ENCODE measurements around the gene SHE.

- TF ChIP-seq, protein P1, sequence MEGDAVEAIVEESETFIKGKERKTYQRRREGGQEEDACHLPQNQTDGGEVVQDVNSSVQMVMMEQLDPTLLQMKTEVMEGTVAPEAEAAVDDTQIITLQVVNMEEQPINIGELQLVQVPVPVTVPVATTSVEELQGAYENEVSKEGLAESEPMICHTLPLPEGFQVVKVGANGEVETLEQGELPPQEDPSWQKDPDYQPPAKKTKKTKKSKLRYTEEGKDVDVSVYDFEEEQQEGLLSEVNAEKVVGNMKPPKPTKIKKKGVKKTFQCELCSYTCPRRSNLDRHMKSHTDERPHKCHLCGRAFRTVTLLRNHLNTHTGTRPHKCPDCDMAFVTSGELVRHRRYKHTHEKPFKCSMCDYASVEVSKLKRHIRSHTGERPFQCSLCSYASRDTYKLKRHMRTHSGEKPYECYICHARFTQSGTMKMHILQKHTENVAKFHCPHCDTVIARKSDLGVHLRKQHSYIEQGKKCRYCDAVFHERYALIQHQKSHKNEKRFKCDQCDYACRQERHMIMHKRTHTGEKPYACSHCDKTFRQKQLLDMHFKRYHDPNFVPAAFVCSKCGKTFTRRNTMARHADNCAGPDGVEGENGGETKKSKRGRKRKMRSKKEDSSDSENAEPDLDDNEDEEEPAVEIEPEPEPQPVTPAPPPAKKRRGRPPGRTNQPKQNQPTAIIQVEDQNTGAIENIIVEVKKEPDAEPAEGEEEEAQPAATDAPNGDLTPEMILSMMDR (IDR thresholded peaks at IDR 0.05; ENCODE audit: low read depth, low read length, missing input control), result no peak
- no peak for TF ChIP-seq YY1 (IDR thresholded peaks at IDR 0.05)
- TF ChIP-seq JUND (IDR thresholded peaks at IDR 0.05), result no peak
- no peak for TF ChIP-seq TAF1 (conservative IDR thresholded peaks at IDR 0.05)
- TF ChIP-seq, protein P2, sequence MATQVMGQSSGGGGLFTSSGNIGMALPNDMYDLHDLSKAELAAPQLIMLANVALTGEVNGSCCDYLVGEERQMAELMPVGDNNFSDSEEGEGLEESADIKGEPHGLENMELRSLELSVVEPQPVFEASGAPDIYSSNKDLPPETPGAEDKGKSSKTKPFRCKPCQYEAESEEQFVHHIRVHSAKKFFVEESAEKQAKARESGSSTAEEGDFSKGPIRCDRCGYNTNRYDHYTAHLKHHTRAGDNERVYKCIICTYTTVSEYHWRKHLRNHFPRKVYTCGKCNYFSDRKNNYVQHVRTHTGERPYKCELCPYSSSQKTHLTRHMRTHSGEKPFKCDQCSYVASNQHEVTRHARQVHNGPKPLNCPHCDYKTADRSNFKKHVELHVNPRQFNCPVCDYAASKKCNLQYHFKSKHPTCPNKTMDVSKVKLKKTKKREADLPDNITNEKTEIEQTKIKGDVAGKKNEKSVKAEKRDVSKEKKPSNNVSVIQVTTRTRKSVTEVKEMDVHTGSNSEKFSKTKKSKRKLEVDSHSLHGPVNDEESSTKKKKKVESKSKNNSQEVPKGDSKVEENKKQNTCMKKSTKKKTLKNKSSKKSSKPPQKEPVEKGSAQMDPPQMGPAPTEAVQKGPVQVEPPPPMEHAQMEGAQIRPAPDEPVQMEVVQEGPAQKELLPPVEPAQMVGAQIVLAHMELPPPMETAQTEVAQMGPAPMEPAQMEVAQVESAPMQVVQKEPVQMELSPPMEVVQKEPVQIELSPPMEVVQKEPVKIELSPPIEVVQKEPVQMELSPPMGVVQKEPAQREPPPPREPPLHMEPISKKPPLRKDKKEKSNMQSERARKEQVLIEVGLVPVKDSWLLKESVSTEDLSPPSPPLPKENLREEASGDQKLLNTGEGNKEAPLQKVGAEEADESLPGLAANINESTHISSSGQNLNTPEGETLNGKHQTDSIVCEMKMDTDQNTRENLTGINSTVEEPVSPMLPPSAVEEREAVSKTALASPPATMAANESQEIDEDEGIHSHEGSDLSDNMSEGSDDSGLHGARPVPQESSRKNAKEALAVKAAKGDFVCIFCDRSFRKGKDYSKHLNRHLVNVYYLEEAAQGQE (IDR thresholded peaks at IDR 0.05), result no peak
- no peak for TF ChIP-seq SP1 (IDR thresholded peaks at IDR 0.05)
- TF ChIP-seq RXRA (IDR thresholded peaks at IDR 0.05), result no peak
- no peak for TF ChIP-seq HNF4G (IDR thresholded peaks at IDR 0.05)
- TF ChIP-seq EGR1 (IDR thresholded peaks at IDR 0.05; ENCODE audit: low read depth in 2 of 2), result no peak
- no peak for TF ChIP-seq GABPA (IDR thresholded peaks at IDR 0.05 in 1 of 2, conservative IDR thresholded peaks at IDR 0.05 in 1 of 2)
Measured at GRCh38 chr1:154489695-154490274, 12.4 kb downstream of the SHE start.

Measured in liver (tissue), 3 donors.